GM23338 (cell line): Measurements from ENCODE around the gene ZFYVE28. TPM values are rescaled to one million over a fixed set of nuclear protein-coding genes. Genes with fewer than 3 reads are reported as not detected.

Experiments used
- ATAC-seq: fragments of 200-7000 bp; cut with Tn5 transposase; 3 replicates; pipeline ENCODE4 v1.9.1; 2020
- DNase-seq: peaks from one replicate; pipeline ENCODE4 v3.0.0-alpha.2; 2015; ENCODE audit warnings: low spot score
- H2AFZ ChIP-seq: fragments of 200-600 bp; sonication (generic); 2 replicates; pipeline ENCODE4 v1.8.0; 2016; ENCODE audit warnings: antibody characterized with exemption, mild to moderate bottlenecking, moderate library complexity
- H3F3A ChIP-seq: fragments of 200-600 bp; sonication (generic); replicated peaks from 2 replicates; pipeline ENCODE4 v1.8.0; 2017; ENCODE audit warnings: antibody characterized with exemption, mixed run types, low read depth
- H3K27ac ChIP-seq: fragments of 200-600 bp; sonication (generic); 2 replicates; pipeline ENCODE4 v1.6.1; 2016; ENCODE audit warnings: low read depth
- H3K27me3 ChIP-seq: fragments of 200-600 bp; sonication (generic); 2 replicates; pipeline ENCODE4 v1.8.0; 2016; ENCODE audit warnings: mild to moderate bottlenecking, mixed run types, moderate library complexity; ENCODE audit not compliant: insufficient read depth
- H3K36me3 ChIP-seq: fragments of 200-600 bp; sonication (generic); 2 replicates; pipeline ENCODE4 v1.8.0; 2016; ENCODE audit warnings: mild to moderate bottlenecking; ENCODE audit not compliant: insufficient read depth
- H3K4me1 ChIP-seq: fragments of 200-600 bp; sonication (generic); 2 replicates; pipeline ENCODE4 v1.8.0; 2016; ENCODE audit warnings: mild to moderate bottlenecking, moderate library complexity; ENCODE audit not compliant: insufficient read depth
- H3K4me2 ChIP-seq: fragments of 200-600 bp; sonication (generic); 2 replicates; pipeline ENCODE4 v1.7.1; 2017; ENCODE audit warnings: mixed run types
- H3K4me3 ChIP-seq: fragments of 200-600 bp; sonication (generic); 2 replicates; pipeline ENCODE4 v1.6.1; 2016; ENCODE audit warnings: mixed run types
- H3K79me2 ChIP-seq: fragments of 200-600 bp; sonication (generic); replicated peaks from 2 replicates; pipeline ENCODE4 v1.8.0; 2017; ENCODE audit warnings: mild to moderate bottlenecking; ENCODE audit not compliant: insufficient read depth
- H3K9me2 ChIP-seq: fragments of 200-600 bp; sonication (generic); 2 replicates; pipeline ENCODE4 v1.8.0; 2017; ENCODE audit not compliant: insufficient read depth
- H4K20me1 ChIP-seq: fragments of 200-600 bp; sonication (generic); replicated peaks from 2 replicates; pipeline ENCODE4 v1.8.0; 2017; ENCODE audit warnings: mild to moderate bottlenecking; ENCODE audit not compliant: insufficient read depth
- H3K27ac Mint-ChIP-seq: 2 replicates; pipeline ENCODE4 v1.8.0; 2020; ENCODE audit warnings: inconsistent platforms, mild to moderate bottlenecking, moderate library complexity, mixed read lengths
- H3K27me3 Mint-ChIP-seq: 3 replicates; pipeline ENCODE4 v1.8.0; 2022; ENCODE audit warnings: low read depth, mild to moderate bottlenecking, moderate library complexity, mixed read lengths, inconsistent platforms; ENCODE audit not compliant: insufficient read depth, poor library complexity
- H3K36me3 Mint-ChIP-seq: 3 replicates; pipeline ENCODE4 v1.8.0; 2021; ENCODE audit warnings: low read depth, mild to moderate bottlenecking, inconsistent platforms, moderate library complexity, mixed read lengths
- H3K4me1 Mint-ChIP-seq: 3 replicates; pipeline ENCODE4 v1.8.0; 2020; ENCODE audit warnings: mild to moderate bottlenecking, inconsistent platforms, mixed read lengths
- H3K4me3 Mint-ChIP-seq: 3 replicates; pipeline ENCODE4 v1.8.0; 2021; ENCODE audit warnings: moderate library complexity, mild to moderate bottlenecking, inconsistent platforms, mixed read lengths
- H3K9me3 Mint-ChIP-seq: 3 replicates; pipeline ENCODE4 v1.8.0; 2020; ENCODE audit warnings: moderate library complexity, mild to moderate bottlenecking, inconsistent platforms, mixed read lengths
- CREB1 ChIP-seq: fragments of 250-450 bp; sonication (Bioruptor Pico); IDR thresholded peaks from 2 replicates; pipeline ENCODE4 v1.5.0; 2020; ENCODE audit warnings: low read depth, mild to moderate bottlenecking, moderate library complexity
- EZH2 ChIP-seq: fragments of 200-600 bp; sonication (generic); IDR thresholded peaks from one replicate; pipeline ENCODE4 v1.8.0; 2017; ENCODE audit warnings: antibody characterized with exemption, mild to moderate bottlenecking, low read depth; ENCODE audit not compliant: unreplicated experiment
- NANOG ChIP-seq: IDR thresholded peaks from 2 replicates; pipeline ENCODE4 v1.6.1; 2016; ENCODE audit warnings: antibody characterized with exemption, borderline replicate concordance
- POLR2AphosphoS5 ChIP-seq: IDR thresholded peaks from 2 replicates; pipeline ENCODE4 v1.6.1; 2016; ENCODE audit warnings: antibody characterized with exemption, low read depth
- ZNF114 ChIP-seq: fragments of 250-450 bp; sonication (Bioruptor Pico); IDR thresholded peaks from 2 replicates; pipeline ENCODE4 v1.5.0; 2020; ENCODE audit warnings: mild to moderate bottlenecking, moderate library complexity
- ZNF331 ChIP-seq: fragments of 250-450 bp; sonication (Bioruptor Pico); IDR thresholded peaks from 2 replicates; pipeline ENCODE4 v1.5.0; 2020; ENCODE audit warnings: low read depth, mild to moderate bottlenecking, moderate library complexity
- polyA plus RNA-seq: library from polyadenylated mRNA; unstranded; fragments of >200 nt; fragmentation: Nextera tagmentation; extraction: Ambion mirVana; gene quantifications from 2 replicates; pipeline ENCODE4 v1.2.1, GENCODE V29; 2016
- total RNA-seq: library from RNA; depleted of rRNA; stranded (reverse); fragments of >200 nt; shearing (Covaris generic); gene quantifications from 2 replicates; pipeline ENCODE4 v1.2.3, GENCODE V29; 2014
- TF ChIP-seq, protein P1 (sequence below): IDR thresholded peaks from 2 replicates; pipeline ENCODE4 v1.6.1; 2016; ENCODE audit warnings: antibody characterized with exemption
- TF ChIP-seq, protein P2 (sequence below): IDR thresholded peaks from one replicate; pipeline ENCODE4 v1.6.1; 2018; ENCODE audit warnings: antibody characterized with exemption; ENCODE audit not compliant: unreplicated experiment
- TF ChIP-seq, protein P3 (sequence below), 2 experiments: fragments of 200-600 bp in 1 of 2; sonication (generic) in 1 of 2; conservative IDR thresholded peaks; 2 replicates each; pipeline versions ENCODE4 v1.5.1 to v1.6.1; 2016 to 2017; ENCODE audit warnings: antibody characterized with exemption in 2 of 2, low read depth in 2 of 2, mild to moderate bottlenecking in 2 of 2, moderate library complexity in 1 of 2

Gene ZFYVE28
- total and polyA plus RNA-seq, 2 experiments from 2014 or later: 2.6 to 4.6 TPM

DNA sequence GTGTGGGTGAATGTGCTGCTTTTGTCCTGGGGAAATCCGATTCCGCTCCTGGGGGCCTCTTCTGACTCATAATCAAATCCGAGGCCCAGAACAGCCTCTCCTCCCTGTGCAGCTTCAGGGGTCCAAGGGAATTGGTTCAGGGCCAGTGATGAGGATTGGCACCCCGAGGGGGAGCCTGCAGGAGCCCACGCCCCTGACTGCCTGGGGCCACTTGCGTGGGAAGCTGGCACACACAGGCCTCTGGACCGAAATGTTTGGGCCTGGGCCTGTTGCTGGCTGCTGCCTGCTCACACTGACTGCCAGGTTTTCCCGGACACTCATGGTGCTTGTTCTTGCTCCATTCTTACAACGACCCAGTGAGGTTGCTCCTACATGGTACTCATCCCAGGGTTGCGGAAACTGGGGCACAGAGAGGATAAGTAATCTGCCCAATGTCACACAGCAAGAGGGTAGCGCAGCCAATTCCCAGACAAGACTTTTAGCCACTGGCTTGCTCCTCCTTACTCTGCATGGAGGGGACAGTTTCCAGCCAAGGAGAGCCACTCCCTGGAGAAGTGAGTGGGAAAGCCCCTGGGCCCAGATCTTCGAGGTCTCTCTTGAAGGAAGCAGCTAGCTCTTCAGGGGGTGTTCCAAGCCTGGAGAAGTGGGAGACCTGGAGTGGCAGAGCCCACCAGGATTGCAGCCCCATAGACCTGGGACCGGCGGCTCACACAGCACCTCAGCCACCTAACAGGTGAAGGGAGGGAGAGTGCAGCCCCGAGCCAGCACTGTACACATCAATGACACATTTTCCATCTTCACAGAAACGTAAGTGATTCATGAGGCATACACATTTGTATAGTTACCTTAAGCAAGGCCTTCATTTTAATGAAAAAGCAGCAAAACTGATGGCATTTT, 20.6 kb upstream of the ZFYVE28 start (continued):
- TF ChIP-seq, protein P1, sequence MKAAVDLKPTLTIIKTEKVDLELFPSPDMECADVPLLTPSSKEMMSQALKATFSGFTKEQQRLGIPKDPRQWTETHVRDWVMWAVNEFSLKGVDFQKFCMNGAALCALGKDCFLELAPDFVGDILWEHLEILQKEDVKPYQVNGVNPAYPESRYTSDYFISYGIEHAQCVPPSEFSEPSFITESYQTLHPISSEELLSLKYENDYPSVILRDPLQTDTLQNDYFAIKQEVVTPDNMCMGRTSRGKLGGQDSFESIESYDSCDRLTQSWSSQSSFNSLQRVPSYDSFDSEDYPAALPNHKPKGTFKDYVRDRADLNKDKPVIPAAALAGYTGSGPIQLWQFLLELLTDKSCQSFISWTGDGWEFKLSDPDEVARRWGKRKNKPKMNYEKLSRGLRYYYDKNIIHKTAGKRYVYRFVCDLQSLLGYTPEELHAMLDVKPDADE: no peak
- TF ChIP-seq ZNF114 (CRISPR knock-in tag): no peak
- TF ChIP-seq ZNF331 (CRISPR knock-in tag): no peak
- no peak for TF ChIP-seq EZH2
- TF ChIP-seq, protein P2, sequence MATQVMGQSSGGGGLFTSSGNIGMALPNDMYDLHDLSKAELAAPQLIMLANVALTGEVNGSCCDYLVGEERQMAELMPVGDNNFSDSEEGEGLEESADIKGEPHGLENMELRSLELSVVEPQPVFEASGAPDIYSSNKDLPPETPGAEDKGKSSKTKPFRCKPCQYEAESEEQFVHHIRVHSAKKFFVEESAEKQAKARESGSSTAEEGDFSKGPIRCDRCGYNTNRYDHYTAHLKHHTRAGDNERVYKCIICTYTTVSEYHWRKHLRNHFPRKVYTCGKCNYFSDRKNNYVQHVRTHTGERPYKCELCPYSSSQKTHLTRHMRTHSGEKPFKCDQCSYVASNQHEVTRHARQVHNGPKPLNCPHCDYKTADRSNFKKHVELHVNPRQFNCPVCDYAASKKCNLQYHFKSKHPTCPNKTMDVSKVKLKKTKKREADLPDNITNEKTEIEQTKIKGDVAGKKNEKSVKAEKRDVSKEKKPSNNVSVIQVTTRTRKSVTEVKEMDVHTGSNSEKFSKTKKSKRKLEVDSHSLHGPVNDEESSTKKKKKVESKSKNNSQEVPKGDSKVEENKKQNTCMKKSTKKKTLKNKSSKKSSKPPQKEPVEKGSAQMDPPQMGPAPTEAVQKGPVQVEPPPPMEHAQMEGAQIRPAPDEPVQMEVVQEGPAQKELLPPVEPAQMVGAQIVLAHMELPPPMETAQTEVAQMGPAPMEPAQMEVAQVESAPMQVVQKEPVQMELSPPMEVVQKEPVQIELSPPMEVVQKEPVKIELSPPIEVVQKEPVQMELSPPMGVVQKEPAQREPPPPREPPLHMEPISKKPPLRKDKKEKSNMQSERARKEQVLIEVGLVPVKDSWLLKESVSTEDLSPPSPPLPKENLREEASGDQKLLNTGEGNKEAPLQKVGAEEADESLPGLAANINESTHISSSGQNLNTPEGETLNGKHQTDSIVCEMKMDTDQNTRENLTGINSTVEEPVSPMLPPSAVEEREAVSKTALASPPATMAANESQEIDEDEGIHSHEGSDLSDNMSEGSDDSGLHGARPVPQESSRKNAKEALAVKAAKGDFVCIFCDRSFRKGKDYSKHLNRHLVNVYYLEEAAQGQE: no peak
- no peak for TF ChIP-seq NANOG
- TF ChIP-seq, protein P3, sequence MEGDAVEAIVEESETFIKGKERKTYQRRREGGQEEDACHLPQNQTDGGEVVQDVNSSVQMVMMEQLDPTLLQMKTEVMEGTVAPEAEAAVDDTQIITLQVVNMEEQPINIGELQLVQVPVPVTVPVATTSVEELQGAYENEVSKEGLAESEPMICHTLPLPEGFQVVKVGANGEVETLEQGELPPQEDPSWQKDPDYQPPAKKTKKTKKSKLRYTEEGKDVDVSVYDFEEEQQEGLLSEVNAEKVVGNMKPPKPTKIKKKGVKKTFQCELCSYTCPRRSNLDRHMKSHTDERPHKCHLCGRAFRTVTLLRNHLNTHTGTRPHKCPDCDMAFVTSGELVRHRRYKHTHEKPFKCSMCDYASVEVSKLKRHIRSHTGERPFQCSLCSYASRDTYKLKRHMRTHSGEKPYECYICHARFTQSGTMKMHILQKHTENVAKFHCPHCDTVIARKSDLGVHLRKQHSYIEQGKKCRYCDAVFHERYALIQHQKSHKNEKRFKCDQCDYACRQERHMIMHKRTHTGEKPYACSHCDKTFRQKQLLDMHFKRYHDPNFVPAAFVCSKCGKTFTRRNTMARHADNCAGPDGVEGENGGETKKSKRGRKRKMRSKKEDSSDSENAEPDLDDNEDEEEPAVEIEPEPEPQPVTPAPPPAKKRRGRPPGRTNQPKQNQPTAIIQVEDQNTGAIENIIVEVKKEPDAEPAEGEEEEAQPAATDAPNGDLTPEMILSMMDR (conservative IDR thresholded peaks at IDR 0.05; ENCODE audit: low read depth in 2 of 2): no peak

DNA sequence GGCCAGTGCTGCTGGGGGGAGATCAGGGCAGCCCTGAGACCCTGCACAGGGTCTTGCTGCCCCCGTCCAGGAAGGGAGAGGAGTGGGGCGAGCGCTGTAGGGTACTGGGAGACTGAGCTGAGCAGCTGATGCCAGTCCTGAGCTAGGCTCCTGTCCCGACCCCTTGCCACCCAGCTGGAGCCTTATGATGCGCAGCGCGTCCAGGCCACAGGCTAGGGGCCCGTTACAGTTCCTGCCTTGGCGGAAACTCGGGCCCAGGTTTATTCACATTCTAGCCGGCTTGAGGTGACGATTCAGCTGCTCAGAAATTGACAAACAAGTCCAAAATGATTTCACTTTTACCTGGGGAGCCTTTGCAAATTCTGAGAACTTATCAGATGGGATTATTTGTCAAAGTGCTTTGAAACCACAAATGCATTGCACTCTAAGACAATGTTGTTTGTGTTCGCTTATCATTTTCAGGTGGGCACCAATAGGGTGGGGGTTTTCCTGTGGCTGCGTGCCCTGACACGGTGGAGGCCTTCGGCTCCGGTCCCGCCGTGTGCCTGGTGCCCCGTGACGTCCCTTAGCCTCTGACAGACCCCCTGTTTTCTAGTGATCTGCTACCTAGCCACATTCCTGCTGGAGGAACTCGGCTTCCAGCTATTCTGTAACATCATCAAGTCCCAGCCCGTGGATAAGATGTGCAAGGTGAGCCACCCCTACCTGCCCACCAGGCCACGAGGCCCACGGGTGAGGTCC, 19.2 kb upstream of the ZFYVE28 start:
- Mint-ChIP-seq H3K4me1 (peaks cover 10% of the 10 kb centered on the region; the same call in 1 of the 3 replicates), H3K36me3 (no peaks in the 10 kb centered on the region), H3K4me3 (no peak overlapping the region), H3K9me3 (no peaks in the 10 kb centered on the region), H3K27me3 (peaks cover 9% of the 10 kb centered on the region), H3K27ac (no peak overlapping the region)
- Histone ChIP-seq H3F3A (no peaks in the 10 kb centered on the region), H3K4me1 (no peaks in the 10 kb centered on the region), H3K4me3 (no peak overlapping the region), H3K79me2 (no peaks in the 10 kb centered on the region), H3K36me3 (no peaks in the 10 kb centered on the region), H3K9me2 (no peaks in the 10 kb centered on the region), H2AFZ (no peak overlapping the region), H4K20me1 (no peaks in the 10 kb centered on the region), H3K4me2 (no peak overlapping the region), H3K27ac (no peak overlapping the region), H3K27me3 (no peaks in the 10 kb centered on the region)
- TF ChIP-seq, protein P3 (conservative IDR thresholded peaks at IDR 0.05; ENCODE audit: low read depth in 2 of 2): no peak
- no peak for TF ChIP-seq EZH2
- TF ChIP-seq, protein P2: no peak
- TF ChIP-seq NANOG: no peak
- no peak for TF ChIP-seq CREB1 (CRISPR knock-in tag)
- no peak for TF ChIP-seq POLR2AphosphoS5
- DNase-seq: no peak
- no peak for ATAC-seq
